AG09309 (cell line): ENCODE results near the gene SYNGR1.
"Not testable (repeated sequence)": the region's sequence is repeated elsewhere in the genome, so short reads cannot be mapped to it uniquely, and the experiment has no call there.

ENCODE experiments used
- DNase-seq: peaks from one replicate; pipeline ENCODE4 v3.0.0-alpha.2; 2010; ENCODE audit warnings: low read depth
- H3K4me3 ChIP-seq: 2 replicates; pipeline ENCODE4 v1.5.1; 2011; ENCODE audit warnings: mild to moderate bottlenecking, low read depth, low read length, moderate library complexity; ENCODE audit not compliant: control insufficient read depth
- TF ChIP-seq, protein P1 (sequence below): IDR thresholded peaks from 2 replicates; pipeline ENCODE4 v1.5.1; 2011; ENCODE audit warnings: mild to moderate bottlenecking, low read depth, low read length, inconsistent platforms; ENCODE audit not compliant: insufficient read depth, control insufficient read depth; ENCODE audit errors: missing control alignments

The SYNGR1 gene

DNA sequence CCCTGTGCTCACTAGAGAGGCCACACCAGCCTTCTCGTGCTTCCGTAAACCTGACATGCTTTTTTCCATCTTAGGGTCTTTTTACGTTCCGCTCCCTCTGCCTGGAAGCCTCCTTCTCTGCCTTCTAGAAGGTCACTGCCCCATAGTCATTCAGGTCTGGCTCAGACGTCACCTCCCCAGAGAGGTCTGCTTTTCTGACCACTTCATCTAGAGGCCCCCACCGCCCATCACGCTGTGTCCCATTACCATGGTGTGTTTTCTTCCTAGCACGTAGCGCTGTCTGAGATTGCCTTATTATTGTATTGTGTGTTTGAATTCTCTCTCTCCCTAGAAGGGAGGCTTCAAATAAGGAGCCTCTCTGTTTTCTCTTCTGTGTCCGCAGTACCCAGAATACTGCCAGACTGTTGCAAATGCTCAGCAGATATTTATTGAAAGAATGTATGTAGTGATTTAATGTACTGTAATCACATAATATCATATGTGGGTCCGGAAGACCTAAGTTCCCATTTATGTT, 59.8 kb downstream of the SYNGR1 start:
- H3K4me3 ChIP-seq: no peak overlapping the region
- TF ChIP-seq, protein P1, sequence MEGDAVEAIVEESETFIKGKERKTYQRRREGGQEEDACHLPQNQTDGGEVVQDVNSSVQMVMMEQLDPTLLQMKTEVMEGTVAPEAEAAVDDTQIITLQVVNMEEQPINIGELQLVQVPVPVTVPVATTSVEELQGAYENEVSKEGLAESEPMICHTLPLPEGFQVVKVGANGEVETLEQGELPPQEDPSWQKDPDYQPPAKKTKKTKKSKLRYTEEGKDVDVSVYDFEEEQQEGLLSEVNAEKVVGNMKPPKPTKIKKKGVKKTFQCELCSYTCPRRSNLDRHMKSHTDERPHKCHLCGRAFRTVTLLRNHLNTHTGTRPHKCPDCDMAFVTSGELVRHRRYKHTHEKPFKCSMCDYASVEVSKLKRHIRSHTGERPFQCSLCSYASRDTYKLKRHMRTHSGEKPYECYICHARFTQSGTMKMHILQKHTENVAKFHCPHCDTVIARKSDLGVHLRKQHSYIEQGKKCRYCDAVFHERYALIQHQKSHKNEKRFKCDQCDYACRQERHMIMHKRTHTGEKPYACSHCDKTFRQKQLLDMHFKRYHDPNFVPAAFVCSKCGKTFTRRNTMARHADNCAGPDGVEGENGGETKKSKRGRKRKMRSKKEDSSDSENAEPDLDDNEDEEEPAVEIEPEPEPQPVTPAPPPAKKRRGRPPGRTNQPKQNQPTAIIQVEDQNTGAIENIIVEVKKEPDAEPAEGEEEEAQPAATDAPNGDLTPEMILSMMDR: no peak
- no peak for DNase-seq

DNA sequence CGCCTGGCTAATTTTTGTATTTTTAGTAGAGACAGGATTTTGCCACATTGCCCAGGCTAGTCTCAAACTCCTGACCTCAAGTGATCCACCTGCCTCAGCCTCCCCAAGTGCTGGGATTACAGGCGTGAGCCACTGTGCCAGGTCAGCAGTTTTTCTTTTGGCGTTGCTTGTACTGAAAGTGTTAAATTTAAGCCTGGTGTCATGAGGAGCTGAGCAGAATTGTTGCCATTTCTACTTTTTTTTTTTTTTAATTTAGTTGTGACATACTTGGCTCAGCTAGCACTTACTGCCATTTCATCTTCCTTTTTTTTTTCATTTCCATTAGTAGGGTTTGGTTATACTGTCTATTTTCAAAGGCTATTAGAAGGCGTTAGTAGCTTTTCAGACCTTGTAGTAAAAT, 60.5 kb downstream of the SYNGR1 start:
- TF ChIP-seq, protein P1: no peak
- no peak for DNase-seq
- no peak overlapping the region for H3K4me3 ChIP-seq

DNA sequence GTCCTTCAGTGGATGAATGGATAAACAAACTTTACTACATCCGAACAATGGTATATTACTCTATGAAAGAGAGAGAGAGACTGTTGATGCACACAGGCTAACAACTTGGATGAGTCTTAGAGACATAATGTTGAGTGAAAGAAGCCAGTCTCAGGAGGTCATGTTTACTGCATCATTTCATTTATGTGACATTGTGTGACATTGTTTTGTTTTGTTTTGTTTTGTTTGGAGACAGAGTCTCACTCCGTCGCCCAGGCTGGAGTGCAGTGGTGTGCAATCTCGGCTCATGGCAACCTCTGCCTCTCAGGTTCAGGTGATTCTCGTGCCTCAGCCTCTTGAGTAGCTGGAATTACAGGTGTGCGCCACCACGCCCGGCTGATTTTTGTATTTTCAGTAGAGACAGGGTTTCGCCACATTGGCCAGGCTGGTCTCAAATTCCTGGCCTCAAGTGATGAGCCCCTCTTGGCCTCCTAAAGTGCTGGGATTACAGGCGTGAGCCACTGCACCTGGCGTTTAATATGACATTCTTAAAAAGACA, 62.1 kb downstream of the SYNGR1 start:
- not testable (repeated sequence) for H3K4me3 ChIP-seq, DNase-seq

DNA sequence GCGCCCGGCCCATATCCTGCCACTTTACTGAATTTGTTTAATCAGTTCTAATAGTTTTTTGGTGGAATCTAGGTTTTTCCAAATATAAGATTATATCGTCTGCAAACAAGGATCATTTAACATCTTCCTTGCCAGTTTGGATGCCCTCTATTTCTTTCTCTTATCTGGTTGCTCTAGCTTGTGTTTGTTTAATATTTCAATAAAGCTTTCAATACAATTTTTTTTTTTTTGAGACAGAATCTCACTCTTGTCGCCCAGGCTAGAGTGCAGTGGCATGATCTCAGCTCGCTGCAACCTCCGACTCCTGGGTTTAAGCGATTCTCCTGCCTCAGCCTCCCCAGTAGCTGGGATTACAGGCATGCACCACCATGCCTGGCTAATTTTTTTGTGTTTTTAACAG, 63.4 kb downstream of the SYNGR1 start:
- not testable (repeated sequence) for DNase-seq, H3K4me3 ChIP-seq

DNA sequence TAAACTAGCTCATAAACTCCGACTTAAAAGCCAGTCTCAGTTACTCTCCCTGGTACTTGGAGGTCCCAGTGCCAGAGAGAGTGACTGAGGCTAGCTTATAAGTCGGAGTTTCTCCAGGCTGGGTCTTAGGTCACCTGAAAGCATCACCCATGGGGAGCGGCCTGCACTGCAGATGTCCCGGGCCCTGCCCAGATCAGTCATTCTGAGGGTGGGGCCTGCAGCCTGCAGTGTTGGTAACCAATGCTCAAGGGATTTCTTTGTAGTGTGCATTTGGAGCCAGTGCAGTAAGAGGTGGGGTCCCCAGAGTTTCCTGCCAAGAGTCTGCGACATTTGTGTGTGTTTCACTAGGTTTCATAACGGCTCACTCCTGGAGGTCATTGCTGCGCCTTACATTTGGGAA, 64.6 kb downstream of the SYNGR1 start:
- no peak overlapping the region for H3K4me3 ChIP-seq
- TF ChIP-seq, protein P1: no peak
- no peak for DNase-seq

DNA sequence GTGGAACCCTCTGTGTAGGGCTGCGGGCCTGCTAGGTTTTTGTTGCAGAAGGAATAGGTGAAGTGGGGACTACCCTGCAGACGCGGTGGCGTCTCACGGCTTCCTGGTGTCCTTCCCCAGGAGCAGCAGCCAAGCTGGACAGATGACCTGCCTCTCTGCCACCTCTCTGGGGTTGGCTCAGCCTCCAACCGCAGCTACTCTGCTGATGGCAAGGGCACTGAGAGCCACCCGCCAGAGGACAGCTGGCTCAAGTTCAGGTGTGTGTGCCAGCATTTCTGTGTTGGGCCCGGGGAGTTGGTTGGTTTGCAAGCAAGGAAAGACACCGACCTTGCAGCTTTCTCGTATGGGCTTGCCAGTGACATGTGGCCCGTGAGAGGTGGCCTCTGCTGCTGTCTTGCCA, 65.1 kb downstream of the SYNGR1 start:
- no peak for DNase-seq

DNA sequence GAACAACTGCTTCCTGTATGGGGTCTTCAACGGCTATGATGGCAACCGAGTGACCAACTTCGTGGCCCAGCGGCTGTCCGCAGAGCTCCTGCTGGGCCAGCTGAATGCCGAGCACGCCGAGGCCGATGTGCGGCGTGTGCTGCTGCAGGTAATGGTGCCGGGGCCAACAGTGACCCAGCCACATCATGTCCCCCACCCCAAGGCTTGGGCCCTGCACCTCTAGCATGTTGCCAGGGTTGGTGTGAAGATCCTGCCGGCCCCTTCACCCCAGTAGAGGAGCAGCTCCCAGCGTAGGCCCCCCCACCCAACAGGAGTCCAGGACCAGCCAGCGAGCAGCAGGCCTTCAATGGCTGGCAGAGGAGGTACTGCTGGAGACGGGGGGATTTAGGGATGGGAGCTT, 65.7 kb downstream of the SYNGR1 start:
- H3K4me3 ChIP-seq: no peak overlapping the region
- TF ChIP-seq, protein P1: no peak
- no peak for DNase-seq

More for the DNA sequence above, 65.1 kb downstream of the SYNGR1 start:
- no peak overlapping the region for H3K4me3 ChIP-seq
- TF ChIP-seq, protein P1: no peak

DNA sequence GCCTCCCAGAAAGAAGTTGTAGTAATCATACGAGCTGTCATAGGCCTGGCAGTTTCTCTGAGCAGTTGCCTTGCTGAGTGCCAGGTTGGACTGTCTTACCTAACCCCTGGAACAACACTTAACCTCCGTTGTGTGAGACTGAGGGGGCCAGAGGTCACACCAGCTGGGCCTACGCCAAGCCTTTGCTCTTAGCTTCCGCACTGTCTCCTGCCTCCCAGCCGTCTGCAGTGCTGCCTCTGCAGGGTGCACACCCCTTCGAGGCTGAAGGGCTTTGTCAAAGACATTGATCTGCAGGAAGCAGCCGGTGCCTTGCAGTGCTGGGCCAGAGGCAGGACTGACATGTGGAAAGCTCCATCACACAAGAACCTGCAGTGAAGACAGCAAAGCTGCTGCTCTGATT, 66.5 kb downstream of the SYNGR1 start:
- TF ChIP-seq, protein P1: no peak
- no peak for DNase-seq

More for the DNA sequence above, 66.5 kb downstream of the SYNGR1 start:
- H3K4me3 ChIP-seq: no peak overlapping the region
